PFSK-1 (cell line): Measurements from ENCODE around the gene PRR3.

Experiments used
- FOXP2 ChIP-seq: optimal IDR thresholded peaks from 2 replicates; pipeline ENCODE3; 2011; ENCODE audit warnings: borderline replicate concordance, control low read depth, inconsistent platforms; ENCODE audit not compliant: insufficient read depth; ENCODE audit errors: extremely low read length, extremely low read depth
- POLR2AphosphoS5 ChIP-seq: IDR thresholded peaks from 2 replicates; pipeline ENCODE4 v1.6.1; 2012; ENCODE audit warnings: low read depth, mild to moderate bottlenecking, control low read depth, low read length, moderate library complexity
- SIN3A ChIP-seq: IDR thresholded peaks from 2 replicates; pipeline ENCODE4 v1.6.1; 2012; ENCODE audit warnings: mild to moderate bottlenecking, low read length, moderate library complexity, borderline replicate concordance; ENCODE audit not compliant: insufficient read depth
- TAF1 ChIP-seq: IDR thresholded peaks from 2 replicates; pipeline ENCODE4 v1.6.1; 2012; ENCODE audit warnings: low read length, control low read depth, borderline replicate concordance; ENCODE audit not compliant: insufficient read depth
- TF ChIP-seq, protein P1 (sequence below), 2 experiments: IDR thresholded peaks; 2 replicates each; pipeline versions ENCODE4 v1.6.1 to v1.8.0; 2011 to 2012; ENCODE audit warnings: low read depth in 2 of 2, low read length in 2 of 2, control low read depth in 1 of 2, inconsistent platforms in 1 of 2, mild to moderate bottlenecking in 1 of 2, moderate library complexity in 1 of 2; ENCODE audit not compliant: insufficient read depth in 1 of 2

PRR3 gene

DNA sequence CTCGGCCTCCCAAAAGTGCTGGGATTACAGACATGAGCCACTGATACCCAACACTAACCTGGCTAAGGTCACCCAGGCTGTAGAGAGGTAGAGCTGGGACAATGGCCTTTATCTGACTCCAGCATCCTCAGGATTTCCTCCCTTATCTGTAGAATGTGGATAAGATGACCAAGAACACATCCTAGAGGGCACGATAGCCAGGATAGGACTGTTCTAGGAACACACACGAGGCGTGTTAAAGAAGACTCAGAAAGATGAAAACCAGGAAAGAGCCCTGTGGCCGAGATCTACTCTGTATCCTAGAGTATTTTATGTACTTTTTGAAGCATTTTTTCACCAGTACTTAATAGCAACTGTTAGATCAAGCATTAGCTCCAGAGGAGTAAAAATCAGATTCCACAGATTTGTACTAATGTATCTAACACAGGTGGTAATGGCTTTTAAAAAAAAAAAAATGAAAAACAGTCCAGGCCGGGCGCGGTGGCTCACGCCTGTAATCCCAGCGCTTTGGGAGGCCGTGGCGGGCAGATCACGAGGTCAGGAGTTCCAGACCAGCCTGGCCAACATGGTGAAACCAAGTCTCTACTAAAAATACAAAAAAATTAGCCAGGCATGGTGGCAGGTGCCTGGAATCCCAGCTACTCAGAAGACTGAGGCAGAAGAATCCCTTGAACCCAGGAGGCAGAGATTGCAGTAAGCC, 42.7 kb downstream of the PRR3 start:
- TF ChIP-seq POLR2AphosphoS5 (no peak), SIN3A (no peak), TAF1 (no peak), FOXP2 (no peak)
- TF ChIP-seq, protein P1, sequence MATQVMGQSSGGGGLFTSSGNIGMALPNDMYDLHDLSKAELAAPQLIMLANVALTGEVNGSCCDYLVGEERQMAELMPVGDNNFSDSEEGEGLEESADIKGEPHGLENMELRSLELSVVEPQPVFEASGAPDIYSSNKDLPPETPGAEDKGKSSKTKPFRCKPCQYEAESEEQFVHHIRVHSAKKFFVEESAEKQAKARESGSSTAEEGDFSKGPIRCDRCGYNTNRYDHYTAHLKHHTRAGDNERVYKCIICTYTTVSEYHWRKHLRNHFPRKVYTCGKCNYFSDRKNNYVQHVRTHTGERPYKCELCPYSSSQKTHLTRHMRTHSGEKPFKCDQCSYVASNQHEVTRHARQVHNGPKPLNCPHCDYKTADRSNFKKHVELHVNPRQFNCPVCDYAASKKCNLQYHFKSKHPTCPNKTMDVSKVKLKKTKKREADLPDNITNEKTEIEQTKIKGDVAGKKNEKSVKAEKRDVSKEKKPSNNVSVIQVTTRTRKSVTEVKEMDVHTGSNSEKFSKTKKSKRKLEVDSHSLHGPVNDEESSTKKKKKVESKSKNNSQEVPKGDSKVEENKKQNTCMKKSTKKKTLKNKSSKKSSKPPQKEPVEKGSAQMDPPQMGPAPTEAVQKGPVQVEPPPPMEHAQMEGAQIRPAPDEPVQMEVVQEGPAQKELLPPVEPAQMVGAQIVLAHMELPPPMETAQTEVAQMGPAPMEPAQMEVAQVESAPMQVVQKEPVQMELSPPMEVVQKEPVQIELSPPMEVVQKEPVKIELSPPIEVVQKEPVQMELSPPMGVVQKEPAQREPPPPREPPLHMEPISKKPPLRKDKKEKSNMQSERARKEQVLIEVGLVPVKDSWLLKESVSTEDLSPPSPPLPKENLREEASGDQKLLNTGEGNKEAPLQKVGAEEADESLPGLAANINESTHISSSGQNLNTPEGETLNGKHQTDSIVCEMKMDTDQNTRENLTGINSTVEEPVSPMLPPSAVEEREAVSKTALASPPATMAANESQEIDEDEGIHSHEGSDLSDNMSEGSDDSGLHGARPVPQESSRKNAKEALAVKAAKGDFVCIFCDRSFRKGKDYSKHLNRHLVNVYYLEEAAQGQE (IDR thresholded peaks at IDR 0.05; ENCODE audit: insufficient read depth in 1 of 2, low read depth in 2 of 2, low read length in 2 of 2) = no peak

DNA sequence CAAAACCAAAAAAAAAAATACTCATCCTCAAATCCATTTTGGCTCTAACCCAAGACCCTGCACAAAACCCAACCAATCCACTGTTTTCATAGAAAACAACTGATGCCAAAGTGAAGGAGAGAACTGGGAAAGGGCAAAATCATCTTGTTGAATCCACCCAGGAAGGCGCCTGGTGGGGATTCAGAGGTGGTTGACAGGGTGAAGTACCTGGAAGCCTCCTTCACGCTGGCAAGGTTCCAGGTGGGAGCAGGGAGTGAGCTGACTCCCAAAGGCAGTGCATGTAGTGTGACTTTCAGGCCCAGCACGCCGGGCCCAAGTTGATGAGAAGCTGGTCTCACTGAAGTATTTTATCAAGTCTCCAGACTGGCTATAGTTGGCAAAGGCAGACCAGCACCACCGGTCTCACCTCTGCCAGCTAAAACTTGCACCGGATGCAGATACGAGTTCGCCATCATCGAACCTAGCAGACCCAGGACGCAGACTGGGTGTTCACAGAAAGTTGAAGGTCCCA, 43.4 kb downstream of the PRR3 start:
- TF ChIP-seq FOXP2 (no peak), SIN3A (no peak), TAF1 (no peak), POLR2AphosphoS5 (no peak)
- TF ChIP-seq, protein P1 (IDR thresholded peaks at IDR 0.05; ENCODE audit: insufficient read depth in 1 of 2, low read depth in 2 of 2, low read length in 2 of 2) = no peak

DNA sequence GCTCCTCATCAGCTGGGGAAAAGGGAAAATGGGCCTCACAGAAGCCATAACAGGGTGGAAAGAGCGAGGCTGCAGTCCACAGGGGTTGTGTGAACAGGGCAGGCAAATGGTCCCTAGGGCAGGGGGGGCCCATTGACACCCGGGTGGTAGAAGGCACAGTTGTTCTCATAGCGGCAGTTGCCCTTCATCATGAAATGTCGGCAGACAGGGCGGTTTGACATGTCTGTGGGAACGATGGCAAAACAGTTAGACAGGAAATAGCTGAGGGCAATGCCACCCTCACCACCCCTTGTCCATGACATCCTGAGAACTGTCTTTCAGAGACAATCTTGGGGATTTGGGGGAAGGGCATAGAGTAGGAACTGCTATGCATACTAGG, 44.3 kb downstream of the PRR3 start:
- TF ChIP-seq SIN3A = no peak
- TF ChIP-seq, protein P1 (IDR thresholded peaks at IDR 0.05; ENCODE audit: insufficient read depth in 1 of 2, low read depth in 2 of 2, low read length in 2 of 2) = no peak
- TF ChIP-seq TAF1 = no peak
- no peak; the same call in none of the 2 replicates for TF ChIP-seq POLR2AphosphoS5
- TF ChIP-seq FOXP2 = no peak

DNA sequence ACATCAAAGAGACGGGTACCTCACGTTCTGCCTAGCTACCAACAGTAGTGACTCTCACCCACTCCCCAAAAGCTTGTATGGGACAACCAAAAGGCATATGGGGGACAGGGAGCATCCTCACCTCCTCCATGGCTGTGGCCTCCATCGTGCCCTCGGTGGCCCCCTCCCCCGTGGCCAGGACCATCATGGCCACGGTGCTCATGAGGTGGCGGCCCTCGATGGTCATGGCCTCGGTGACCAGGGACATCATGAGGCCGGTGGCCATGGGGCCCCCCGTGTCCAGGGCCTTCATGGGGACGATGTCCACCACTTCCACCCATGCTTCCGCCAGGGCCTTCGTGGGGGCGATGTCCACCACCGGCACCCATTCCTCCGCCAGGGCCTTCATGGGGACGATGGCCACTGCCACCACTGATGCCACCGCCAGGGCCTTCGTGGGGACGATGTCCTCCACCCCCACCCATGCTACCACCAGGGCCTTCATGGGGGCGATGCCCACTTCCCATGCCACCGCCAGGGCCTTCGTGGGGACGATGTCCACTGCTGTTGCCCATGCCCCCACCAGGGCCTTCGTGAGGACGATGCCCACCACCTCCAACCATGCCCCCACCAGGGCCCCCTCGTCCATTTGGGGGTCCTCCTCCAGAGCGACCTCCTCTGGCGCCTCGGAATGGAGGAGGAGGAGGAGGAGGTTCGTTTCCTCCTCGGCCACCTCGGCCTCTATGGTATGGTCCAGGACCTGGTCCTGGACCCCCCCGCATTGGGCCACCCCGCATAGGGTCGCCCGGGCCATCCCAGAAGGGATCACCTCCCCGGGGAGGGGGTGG, 44.9 kb downstream of the PRR3 start:
- peak; percentile 55; the same call in 1 of the 2 replicates for TF ChIP-seq POLR2AphosphoS5
- TF ChIP-seq TAF1 = no peak
- TF ChIP-seq FOXP2 = no peak

DNA sequence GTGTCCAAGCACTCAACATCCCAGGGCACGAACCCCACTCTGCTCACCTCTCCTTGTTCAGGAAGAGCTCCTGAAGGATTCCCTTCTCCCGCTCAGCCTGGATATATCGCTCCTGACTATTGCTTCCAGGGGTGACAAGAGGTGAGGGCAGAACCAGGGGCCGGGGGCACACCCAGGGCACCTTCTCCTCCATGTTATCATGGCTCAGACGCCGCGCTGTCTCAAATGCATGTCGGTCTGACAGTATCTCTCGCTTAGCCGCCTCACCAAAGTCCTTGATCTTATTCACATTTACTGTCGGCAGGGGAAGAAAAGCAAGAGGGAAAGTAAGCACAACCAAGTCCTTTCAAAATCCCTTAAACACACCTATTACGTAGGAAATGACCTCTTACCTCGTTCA, 46.9 kb downstream of the PRR3 start:
- TF ChIP-seq TAF1 (no peak), POLR2AphosphoS5 (no peak), FOXP2 (no peak), SIN3A (no peak)
- TF ChIP-seq, protein P1 (IDR thresholded peaks at IDR 0.05; ENCODE audit: insufficient read depth in 1 of 2, low read depth in 2 of 2, low read length in 2 of 2) = no peak
